PFSK-1 (cell line): Measurements from ENCODE around the gene CSNK1G1.

ENCODE experiments used
- POLR2AphosphoS5 ChIP-seq: IDR thresholded peaks from 2 replicates; pipeline ENCODE4 v1.6.1; 2012; ENCODE audit warnings: low read depth, mild to moderate bottlenecking, control low read depth, low read length, moderate library complexity
- REST ChIP-seq, 2 experiments: IDR thresholded peaks; 2 replicates each; pipeline versions ENCODE4 v1.6.1 to v1.8.0; 2011 to 2012; ENCODE audit warnings: low read depth in 2 of 2, low read length in 2 of 2, control low read depth in 1 of 2, inconsistent platforms in 1 of 2, mild to moderate bottlenecking in 1 of 2, moderate library complexity in 1 of 2; ENCODE audit not compliant: insufficient read depth in 1 of 2
- SIN3A ChIP-seq: IDR thresholded peaks from 2 replicates; pipeline ENCODE4 v1.6.1; 2012; ENCODE audit warnings: mild to moderate bottlenecking, low read length, moderate library complexity, borderline replicate concordance; ENCODE audit not compliant: insufficient read depth
- TAF1 ChIP-seq: IDR thresholded peaks from 2 replicates; pipeline ENCODE4 v1.6.1; 2012; ENCODE audit warnings: low read length, control low read depth, borderline replicate concordance; ENCODE audit not compliant: insufficient read depth

- TF ChIP-seq POLR2AphosphoS5 (no peak), TAF1 (no peak), REST (IDR thresholded peaks at IDR 0.05; ENCODE audit: insufficient read depth in 1 of 2, low read depth in 2 of 2, low read length in 2 of 2) (no peak), SIN3A (no peak)
Observed at GRCh38 chr15:64285150-64285549, 70.8 kb downstream of the CSNK1G1 start.
